Liver (tissue), 9 donors: ENCODE results near the gene LHFPL5. TPM values are rescaled to one million over a fixed set of nuclear protein-coding genes. Genes with fewer than 3 reads are reported as not detected.

Experiments
- DNase-seq: peaks from one replicate; pipeline ENCODE4 v3.0.0-alpha.2; 2017; ENCODE audit warnings: low spot score
- H3K27ac ChIP-seq, 2 donors: one replicate each; pipeline ENCODE4 v1.7.0; 2013; ENCODE audit warnings: inconsistent platforms in 2 of 2, low read length in 2 of 2, control low read depth in 1 of 2, low read depth in 1 of 2, mild to moderate bottlenecking in 1 of 2
- H3K27me3 ChIP-seq, 4 donors: one replicate each; pipeline versions ENCODE4 v1.6.1 to v1.7.0; 2013; ENCODE audit warnings: low read length in 3 of 4, inconsistent platforms in 1 of 4, mild to moderate bottlenecking in 1 of 4, moderate library complexity in 1 of 4; ENCODE audit not compliant: control insufficient read depth in 4 of 4, insufficient read depth in 4 of 4
- H3K36me3 ChIP-seq, 4 donors: one replicate each; pipeline versions ENCODE4 v1.6.1 to v1.7.0; 2013; ENCODE audit warnings: low read length in 3 of 4, mild to moderate bottlenecking in 3 of 4, low read depth in 1 of 4, moderate library complexity in 1 of 4; ENCODE audit not compliant: control insufficient read depth in 4 of 4, insufficient read depth in 3 of 4
- H3K4me1 ChIP-seq, 4 donors: one replicate each; pipeline versions ENCODE4 v1.6.1 to v1.7.0; 2013; ENCODE audit warnings: low read length in 3 of 4, mild to moderate bottlenecking in 3 of 4, moderate library complexity in 1 of 4; ENCODE audit not compliant: control insufficient read depth in 4 of 4, insufficient read depth in 4 of 4
- H3K4me3 ChIP-seq, 3 donors: one replicate each; pipeline versions ENCODE4 v1.6.1 to v1.7.0; 2013; ENCODE audit warnings: low read length in 3 of 3, control low read depth in 1 of 3, low read depth in 1 of 3, mild to moderate bottlenecking in 1 of 3
- H3K9ac ChIP-seq, 2 donors: one replicate each; pipeline ENCODE4 v1.7.0; 2013; ENCODE audit warnings: low read length in 2 of 2, mild to moderate bottlenecking in 2 of 2, moderate library complexity in 2 of 2, control low read depth in 1 of 2, low read depth in 1 of 2
- H3K9me3 ChIP-seq, 4 donors: one replicate each; pipeline versions ENCODE4 v1.6.1 to v1.7.0; 2013; ENCODE audit warnings: low read length in 3 of 4; ENCODE audit not compliant: control insufficient read depth in 4 of 4
- EGR1 ChIP-seq, 2 donors: IDR thresholded peaks; 2 replicates each; pipeline ENCODE4 v1.6.1; 2016 to 2018; ENCODE audit warnings: antibody characterized with exemption in 2 of 2, low read depth in 2 of 2
- FOXA1 ChIP-seq: IDR thresholded peaks from 2 replicates; pipeline ENCODE4 v1.6.1; 2016; ENCODE audit warnings: antibody characterized with exemption
- GABPA ChIP-seq, 2 donors: IDR thresholded peaks in 1 of 2; conservative IDR thresholded peaks in 1 of 2; 2 replicates each; pipeline ENCODE4 v1.6.1; 2016; ENCODE audit warnings: antibody characterized with exemption in 2 of 2, mild to moderate bottlenecking in 1 of 2, moderate library complexity in 1 of 2
- HNF4A ChIP-seq, 2 donors: conservative IDR thresholded peaks; 2 replicates each; pipeline ENCODE4 v1.6.1; 2016; ENCODE audit warnings: antibody characterized with exemption in 2 of 2, mild to moderate bottlenecking in 2 of 2
- HNF4G ChIP-seq: IDR thresholded peaks from 2 replicates; pipeline ENCODE4 v1.6.1; 2016; ENCODE audit warnings: antibody characterized with exemption
- JUND ChIP-seq, 2 donors: IDR thresholded peaks; 2 replicates each; pipeline ENCODE4 v1.6.1; 2016; ENCODE audit warnings: antibody characterized with exemption in 2 of 2
- MAX ChIP-seq: IDR thresholded peaks from 2 replicates; pipeline ENCODE4 v1.6.1; 2016; ENCODE audit warnings: antibody characterized with exemption
- NR2F2 ChIP-seq: IDR thresholded peaks from 2 replicates; pipeline ENCODE4 v1.6.1; 2016; ENCODE audit warnings: antibody characterized with exemption
- RAD21 ChIP-seq, 2 donors: IDR thresholded peaks; 2 replicates each; pipeline ENCODE4 v1.6.1; 2016; ENCODE audit warnings: antibody characterized with exemption in 2 of 2, mild to moderate bottlenecking in 2 of 2
- RXRA ChIP-seq, 2 donors: IDR thresholded peaks; 2 replicates each; pipeline ENCODE4 v1.6.1; 2017 to 2018; ENCODE audit warnings: antibody characterized with exemption in 2 of 2, mild to moderate bottlenecking in 1 of 2
- SP1 ChIP-seq: IDR thresholded peaks from 2 replicates; pipeline ENCODE4 v1.6.1; 2018; ENCODE audit warnings: antibody characterized with exemption, mild to moderate bottlenecking
- TAF1 ChIP-seq: conservative IDR thresholded peaks from 2 replicates; pipeline ENCODE4 v1.6.1; 2016; ENCODE audit warnings: antibody characterized with exemption, mild to moderate bottlenecking
- YY1 ChIP-seq: IDR thresholded peaks from 2 replicates; pipeline ENCODE4 v1.6.1; 2016; ENCODE audit warnings: antibody characterized with exemption, mild to moderate bottlenecking
- WGBS: extraction: QIAGEN DNeasy Blood & Tissue Kit; methylation state at CpG from one replicate; pipeline ENCODE4 v1.1.7; 2013; 5-methylcytosine and 5-hydroxymethylcytosine counted together
- polyA plus RNA-seq, 2 donors: library from polyadenylated mRNA; stranded (reverse) in 1 of 2; unstranded in 1 of 2; fragments of 200-250 nt in 1 of 2; fragments of >200 nt in 1 of 2; fragmentation: Nextera tagmentation in 1 of 2; extraction: Ambion mirVana in 1 of 2; gene quantifications; one replicate each; pipeline versions ENCODE4 v1.2.1 to v1.2.3, GENCODE V29; 2013 to 2015
- total RNA-seq, 2 donors: library from RNA; depleted of rRNA; stranded (reverse); fragments of >200 nt; gene quantifications; one replicate each; pipeline ENCODE4 v1.2.3, GENCODE V29; 2014
- TF ChIP-seq, protein P1 (sequence below): IDR thresholded peaks from 2 replicates; pipeline ENCODE4 v1.6.1; 2016; ENCODE audit warnings: antibody characterized with exemption
- TF ChIP-seq, protein P2 (sequence below): fragments of 150-350 bp; IDR thresholded peaks from 2 replicates; pipeline ENCODE4 v1.5.1; 2017; ENCODE audit warnings: improper control_type of control experiment, low read depth, low read length; ENCODE audit not compliant: missing input control
- TF ChIP-seq, protein P3 (sequence below): IDR thresholded peaks from 2 replicates; pipeline ENCODE4 v1.6.1; 2016; ENCODE audit warnings: antibody characterized with exemption, mild to moderate bottlenecking
- TF ChIP-seq, protein P4 (sequence below): IDR thresholded peaks from 2 replicates; pipeline ENCODE4 v1.6.1; 2016; ENCODE audit warnings: antibody characterized with exemption
- donor health status: healthy.
- donor health status: healthy.
- donor health status: healthy.
- donor health status: healthy.
- donor health status: healthy.

LHFPL5 gene
- total and polyA plus RNA-seq, 4 donors: not detected

- Histone ChIP-seq H3K36me3 (no peaks in the 10 kb centered on the region), H3K4me3 (no peak overlapping the region), H3K9me3 (no peaks in the 10 kb centered on the region), H3K9ac (no peak overlapping the region), H3K27ac (no peak overlapping the region), H3K27me3 (peaks cover 0 to 5% (median 3%) of the 10 kb centered on the region in 4 donors), H3K4me1 (no peaks in the 10 kb centered on the region)
- DNase-seq: no peak
- WGBS: 83% methylated on average over 3 of the region's 3 CpGs
- TF ChIP-seq RXRA (IDR thresholded peaks at IDR 0.05) (no peak), RAD21 (IDR thresholded peaks at IDR 0.05) (no peak), NR2F2 (no peak), GABPA (IDR thresholded peaks at IDR 0.05 in 1 of 2, conservative IDR thresholded peaks at IDR 0.05 in 1 of 2) (no peak), JUND (IDR thresholded peaks at IDR 0.05) (no peak), SP1 (no peak), MAX (no peak)
- TF ChIP-seq, protein P1, sequence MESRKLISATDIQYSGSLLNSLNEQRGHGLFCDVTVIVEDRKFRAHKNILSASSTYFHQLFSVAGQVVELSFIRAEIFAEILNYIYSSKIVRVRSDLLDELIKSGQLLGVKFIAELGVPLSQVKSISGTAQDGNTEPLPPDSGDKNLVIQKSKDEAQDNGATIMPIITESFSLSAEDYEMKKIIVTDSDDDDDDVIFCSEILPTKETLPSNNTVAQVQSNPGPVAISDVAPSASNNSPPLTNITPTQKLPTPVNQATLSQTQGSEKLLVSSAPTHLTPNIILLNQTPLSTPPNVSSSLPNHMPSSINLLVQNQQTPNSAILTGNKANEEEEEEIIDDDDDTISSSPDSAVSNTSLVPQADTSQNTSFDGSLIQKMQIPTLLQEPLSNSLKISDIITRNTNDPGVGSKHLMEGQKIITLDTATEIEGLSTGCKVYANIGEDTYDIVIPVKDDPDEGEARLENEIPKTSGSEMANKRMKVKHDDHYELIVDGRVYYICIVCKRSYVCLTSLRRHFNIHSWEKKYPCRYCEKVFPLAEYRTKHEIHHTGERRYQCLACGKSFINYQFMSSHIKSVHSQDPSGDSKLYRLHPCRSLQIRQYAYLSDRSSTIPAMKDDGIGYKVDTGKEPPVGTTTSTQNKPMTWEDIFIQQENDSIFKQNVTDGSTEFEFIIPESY: no peak
- TF ChIP-seq, protein P2, sequence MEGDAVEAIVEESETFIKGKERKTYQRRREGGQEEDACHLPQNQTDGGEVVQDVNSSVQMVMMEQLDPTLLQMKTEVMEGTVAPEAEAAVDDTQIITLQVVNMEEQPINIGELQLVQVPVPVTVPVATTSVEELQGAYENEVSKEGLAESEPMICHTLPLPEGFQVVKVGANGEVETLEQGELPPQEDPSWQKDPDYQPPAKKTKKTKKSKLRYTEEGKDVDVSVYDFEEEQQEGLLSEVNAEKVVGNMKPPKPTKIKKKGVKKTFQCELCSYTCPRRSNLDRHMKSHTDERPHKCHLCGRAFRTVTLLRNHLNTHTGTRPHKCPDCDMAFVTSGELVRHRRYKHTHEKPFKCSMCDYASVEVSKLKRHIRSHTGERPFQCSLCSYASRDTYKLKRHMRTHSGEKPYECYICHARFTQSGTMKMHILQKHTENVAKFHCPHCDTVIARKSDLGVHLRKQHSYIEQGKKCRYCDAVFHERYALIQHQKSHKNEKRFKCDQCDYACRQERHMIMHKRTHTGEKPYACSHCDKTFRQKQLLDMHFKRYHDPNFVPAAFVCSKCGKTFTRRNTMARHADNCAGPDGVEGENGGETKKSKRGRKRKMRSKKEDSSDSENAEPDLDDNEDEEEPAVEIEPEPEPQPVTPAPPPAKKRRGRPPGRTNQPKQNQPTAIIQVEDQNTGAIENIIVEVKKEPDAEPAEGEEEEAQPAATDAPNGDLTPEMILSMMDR: no peak
These were observed 45.7 kb upstream of the LHFPL5 start for GRCh38 chr6:35759426-35759825.

DNA sequence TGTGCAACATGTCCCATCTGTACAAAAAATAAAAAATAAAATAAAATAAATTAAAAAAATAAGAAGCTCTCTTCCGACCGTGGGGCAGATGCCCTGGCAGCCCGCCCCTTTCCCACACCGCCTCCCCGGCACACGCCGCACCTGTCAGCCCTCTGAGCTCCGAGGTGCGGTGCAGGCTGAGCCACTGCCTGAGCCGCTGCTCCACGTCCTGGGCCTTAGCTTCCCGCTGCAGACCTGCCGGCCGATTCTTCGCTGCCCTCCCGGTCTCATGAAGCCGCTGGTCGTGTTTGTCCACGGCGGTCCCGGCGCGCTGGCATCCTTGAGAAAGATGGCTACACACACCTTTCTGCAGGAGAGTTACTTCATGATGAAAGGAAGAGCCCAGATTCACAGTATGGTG lies 39.4 kb upstream of the LHFPL5 start:
- Histone ChIP-seq H3K9me3 (no peaks in the 10 kb centered on the region), H3K9ac (no peak overlapping the region), H3K36me3 (no peaks in the 10 kb centered on the region), H3K27me3 (peaks cover 0 to 6% (median 4%) of the 10 kb centered on the region in 4 donors), H3K27ac (no peak overlapping the region), H3K4me1 (no peaks in the 10 kb centered on the region), H3K4me3 (no peak overlapping the region)
- 84% methylated on average over 23 of the region's 23 CpGs for WGBS
- DNase-seq: no peak
- TF ChIP-seq RAD21 (IDR thresholded peaks at IDR 0.05): no peak
- TF ChIP-seq MAX: no peak
- TF ChIP-seq NR2F2: no peak
- no peak for TF ChIP-seq EGR1 (IDR thresholded peaks at IDR 0.05; ENCODE audit: low read depth in 2 of 2)
- no peak for TF ChIP-seq SP1
- TF ChIP-seq RXRA (IDR thresholded peaks at IDR 0.05): no peak
- TF ChIP-seq JUND (IDR thresholded peaks at IDR 0.05): no peak
- no peak for TF ChIP-seq HNF4A (conservative IDR thresholded peaks at IDR 0.05)
- TF ChIP-seq, protein P3, sequence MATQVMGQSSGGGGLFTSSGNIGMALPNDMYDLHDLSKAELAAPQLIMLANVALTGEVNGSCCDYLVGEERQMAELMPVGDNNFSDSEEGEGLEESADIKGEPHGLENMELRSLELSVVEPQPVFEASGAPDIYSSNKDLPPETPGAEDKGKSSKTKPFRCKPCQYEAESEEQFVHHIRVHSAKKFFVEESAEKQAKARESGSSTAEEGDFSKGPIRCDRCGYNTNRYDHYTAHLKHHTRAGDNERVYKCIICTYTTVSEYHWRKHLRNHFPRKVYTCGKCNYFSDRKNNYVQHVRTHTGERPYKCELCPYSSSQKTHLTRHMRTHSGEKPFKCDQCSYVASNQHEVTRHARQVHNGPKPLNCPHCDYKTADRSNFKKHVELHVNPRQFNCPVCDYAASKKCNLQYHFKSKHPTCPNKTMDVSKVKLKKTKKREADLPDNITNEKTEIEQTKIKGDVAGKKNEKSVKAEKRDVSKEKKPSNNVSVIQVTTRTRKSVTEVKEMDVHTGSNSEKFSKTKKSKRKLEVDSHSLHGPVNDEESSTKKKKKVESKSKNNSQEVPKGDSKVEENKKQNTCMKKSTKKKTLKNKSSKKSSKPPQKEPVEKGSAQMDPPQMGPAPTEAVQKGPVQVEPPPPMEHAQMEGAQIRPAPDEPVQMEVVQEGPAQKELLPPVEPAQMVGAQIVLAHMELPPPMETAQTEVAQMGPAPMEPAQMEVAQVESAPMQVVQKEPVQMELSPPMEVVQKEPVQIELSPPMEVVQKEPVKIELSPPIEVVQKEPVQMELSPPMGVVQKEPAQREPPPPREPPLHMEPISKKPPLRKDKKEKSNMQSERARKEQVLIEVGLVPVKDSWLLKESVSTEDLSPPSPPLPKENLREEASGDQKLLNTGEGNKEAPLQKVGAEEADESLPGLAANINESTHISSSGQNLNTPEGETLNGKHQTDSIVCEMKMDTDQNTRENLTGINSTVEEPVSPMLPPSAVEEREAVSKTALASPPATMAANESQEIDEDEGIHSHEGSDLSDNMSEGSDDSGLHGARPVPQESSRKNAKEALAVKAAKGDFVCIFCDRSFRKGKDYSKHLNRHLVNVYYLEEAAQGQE: no peak
- TF ChIP-seq FOXA1: no peak
- no peak for TF ChIP-seq HNF4G
- TF ChIP-seq, protein P2: no peak
- no peak for TF ChIP-seq YY1
- TF ChIP-seq, protein P4, sequence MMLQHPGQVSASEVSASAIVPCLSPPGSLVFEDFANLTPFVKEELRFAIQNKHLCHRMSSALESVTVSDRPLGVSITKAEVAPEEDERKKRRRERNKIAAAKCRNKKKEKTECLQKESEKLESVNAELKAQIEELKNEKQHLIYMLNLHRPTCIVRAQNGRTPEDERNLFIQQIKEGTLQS: no peak
- TF ChIP-seq GABPA (IDR thresholded peaks at IDR 0.05 in 1 of 2, conservative IDR thresholded peaks at IDR 0.05 in 1 of 2): no peak
- no peak for TF ChIP-seq TAF1
